ENCODE data around the gene DPP10.

- no peak for TF ChIP-seq SRF (IDR thresholded peaks at IDR 0.05; ENCODE audit: low read depth in 2 of 2, low read length in 2 of 2)
- no peak for TF ChIP-seq CTCF (IDR thresholded peaks at IDR 0.05 in 2 of 3, conservative IDR thresholded peaks at IDR 0.05 in 1 of 3; ENCODE audit: control insufficient read depth in 2 of 3, extremely low read depth in 1 of 3, insufficient read depth in 1 of 3, low read depth in 3 of 3, low read length in 3 of 3)
Observed at GRCh38 chr2:114496959-114497358, 54.5 kb downstream of the DPP10 start.

All from GM12878 (cell line).